GM18526 (cell line): ENCODE data around the gene PIP5K1A.

Experiments used
- POLR2A ChIP-seq: IDR thresholded peaks from 3 replicates; pipeline ENCODE4 v1.6.1; 2011; ENCODE audit not compliant: insufficient read length; ENCODE audit errors: extremely low read depth

Gene PIP5K1A

GRCh38 chr1:151292207-151293030 is 94.1 kb downstream of the PIP5K1A start:
- TF ChIP-seq POLR2A, result no peak

- TF ChIP-seq POLR2A, result no peak
Observed at GRCh38 chr1:151293093-151293492, 94.7 kb downstream of the PIP5K1A start.

- no peak for TF ChIP-seq POLR2A
Observed at GRCh38 chr1:151294742-151295462, 96.5 kb downstream of the PIP5K1A start.
